K562 (cell line): Measurements from ENCODE around the gene PEX13. TPM values are rescaled to one million over a fixed set of nuclear protein-coding genes. Genes with fewer than 3 reads are reported as not detected.

Source experiments
- CCAR2 ChIP-seq: fragments of 200-400 bp; formaldehyde crosslinking; IDR thresholded peaks from 2 replicates; pipeline ENCODE4 v1.6.1; 2017; ENCODE audit warnings: mild to moderate bottlenecking, low read depth, low read length
- CEBPG ChIP-seq, 3 experiments: fragments of 200-800 bp in 1 of 3; sonication (Bioruptor generic) in 1 of 3; sonication (generic) in 1 of 3; formaldehyde crosslinking in 1 of 3; IDR thresholded peaks in 2 of 3; conservative IDR thresholded peaks in 1 of 3; 2 replicates each; pipeline versions ENCODE4 v1.6.1 to v1.8.0; 2016 to 2022; ENCODE audit warnings: missing compliant biosample characterization in 2 of 3, missing genetic modification characterization in 2 of 3, mild to moderate bottlenecking in 1 of 3, missing genetic modification reagents in 1 of 3
- CHD2 ChIP-seq: IDR thresholded peaks from 2 replicates; pipeline ENCODE4 v1.6.1; 2011; ENCODE audit warnings: low read depth, low read length
- ELF2 ChIP-seq: fragments of 250-450 bp; sonication (Bioruptor Pico); IDR thresholded peaks from 2 replicates; pipeline ENCODE4 v1.5.0; 2021; ENCODE audit warnings: mild to moderate bottlenecking
- FOXM1 ChIP-seq, 2 experiments: fragments of 450-650 bp in 1 of 2; sonication (generic) in 1 of 2; formaldehyde crosslinking in 1 of 2; IDR thresholded peaks; 2 replicates each; pipeline versions ENCODE4 v1.6.1 to v1.9.0; 2017 to 2022; ENCODE audit warnings: low read depth in 2 of 2, mild to moderate bottlenecking in 2 of 2, missing genetic modification reagents in 1 of 2, moderate library complexity in 1 of 2
- ILF3 ChIP-seq: fragments of 450-650 bp; IDR thresholded peaks from 2 replicates; pipeline ENCODE4 v1.6.1; 2018; ENCODE audit warnings: antibody characterized with exemption, mild to moderate bottlenecking, moderate library complexity, borderline replicate concordance
- NCOR1 ChIP-seq: fragments of 450-650 bp; IDR thresholded peaks from 2 replicates; pipeline ENCODE4 v1.6.1; 2016; ENCODE audit warnings: mild to moderate bottlenecking, moderate library complexity
- PHF21A ChIP-seq: fragments of 450-650 bp; IDR thresholded peaks from 2 replicates; pipeline ENCODE4 v1.6.1; 2017; ENCODE audit warnings: low read depth, borderline replicate concordance
- POLR2AphosphoS5 ChIP-seq: IDR thresholded peaks from 2 replicates; pipeline ENCODE4 v1.6.1; 2011; ENCODE audit warnings: mild to moderate bottlenecking, low read depth, low read length, moderate library complexity; ENCODE audit not compliant: control insufficient read depth, insufficient read depth
- POLR2B ChIP-seq: fragments of 450-650 bp; IDR thresholded peaks from 2 replicates; pipeline ENCODE4 v1.6.1; 2018; ENCODE audit warnings: low read depth; ENCODE audit not compliant: partially characterized antibody
- SMARCE1 ChIP-seq: fragments of 450-650 bp; IDR thresholded peaks from 2 replicates; pipeline ENCODE4 v1.7.1; 2016; ENCODE audit warnings: mild to moderate bottlenecking
- SRSF1 ChIP-seq: fragments of 200-400 bp; formaldehyde crosslinking; IDR thresholded peaks from 2 replicates; pipeline ENCODE4 v1.6.1; 2017; ENCODE audit warnings: mild to moderate bottlenecking, low read depth, low read length, moderate library complexity
- ZBTB17 ChIP-seq: fragments of 450-650 bp; formaldehyde crosslinking; IDR thresholded peaks from 2 replicates; pipeline ENCODE4 v1.4.0; 2020; ENCODE audit warnings: mild to moderate bottlenecking
- ZFX ChIP-seq: sonication (generic); formaldehyde crosslinking; IDR thresholded peaks from 2 replicates; pipeline ENCODE4 v1.8.0; 2022; ENCODE audit warnings: mild to moderate bottlenecking, missing genetic modification reagents, moderate library complexity
- polyA plus RNA-seq, 8 experiments: library from polyadenylated mRNA; depleted of rRNA in 4 of 8; stranded (reverse) in 5 of 8; unstranded in 3 of 8; fragments of >200 nt; fragmentation: Nextera tagmentation in 2 of 8; fragmentation: Illumina TruSeq in 1 of 8; extraction: Ambion mirVana in 2 of 8; extraction: Trizol in 1 of 8; gene quantifications; 2 replicates each; pipeline versions ENCODE4 v1.2.1 to v1.2.3, GENCODE V29; 2011 to 2014; ENCODE audit warnings: inconsistent platforms in 1 of 8, missing spikeins in 1 of 8
- total RNA-seq, 7 experiments: library from RNA; depleted of rRNA in 6 of 7; stranded (reverse); fragments of >200 nt in 6 of 7; fragmentation: Illumina TruSeq in 2 of 7; extraction: Trizol in 2 of 7; gene quantifications; 2 replicates each; pipeline versions ENCODE4 v1.2.1 to v1.2.3, GENCODE V29; 2011 to 2021; ENCODE audit warnings: low replicate concordance in 1 of 7
- TF ChIP-seq, protein P1 (sequence below), 3 experiments: fragments of 200-800 bp in 1 of 3; fragments of 250-450 bp in 1 of 3; fragments of 450-650 bp in 1 of 3; sonication (Bioruptor Pico) in 1 of 3; sonication (Bioruptor generic) in 1 of 3; formaldehyde crosslinking in 1 of 3; IDR thresholded peaks; 2 replicates each; pipeline versions ENCODE4 v1.6.1 to v1.8.0; 2016 to 2022; ENCODE audit warnings: mild to moderate bottlenecking in 2 of 3, missing genetic modification characterization in 2 of 3, missing compliant biosample characterization in 1 of 3, moderate library complexity in 1 of 3
- TF ChIP-seq, protein P2 (sequence below): fragments of 450-650 bp; IDR thresholded peaks from 2 replicates; pipeline ENCODE4 v1.6.1; 2016; ENCODE audit warnings: antibody characterized with exemption
- TF ChIP-seq, protein P3 (sequence below): conservative IDR thresholded peaks from 2 replicates; pipeline ENCODE4 v1.6.1; 2011; ENCODE audit warnings: low read depth, mild to moderate bottlenecking, low read length; ENCODE audit not compliant: control insufficient read depth
- TF ChIP-seq, protein P4 (sequence below): sonication (generic); formaldehyde crosslinking; IDR thresholded peaks from 2 replicates; pipeline ENCODE4 v1.8.0; 2022; ENCODE audit warnings: mild to moderate bottlenecking, low read depth, missing genetic modification reagents

Gene PEX13
- total and polyA plus RNA-seq, 9 of the 15 experiments (the other 6 are each of a cell fraction or from before 2014, with no cell fraction given): 4.0 to 30.4 (median 18.8) TPM

DNA sequence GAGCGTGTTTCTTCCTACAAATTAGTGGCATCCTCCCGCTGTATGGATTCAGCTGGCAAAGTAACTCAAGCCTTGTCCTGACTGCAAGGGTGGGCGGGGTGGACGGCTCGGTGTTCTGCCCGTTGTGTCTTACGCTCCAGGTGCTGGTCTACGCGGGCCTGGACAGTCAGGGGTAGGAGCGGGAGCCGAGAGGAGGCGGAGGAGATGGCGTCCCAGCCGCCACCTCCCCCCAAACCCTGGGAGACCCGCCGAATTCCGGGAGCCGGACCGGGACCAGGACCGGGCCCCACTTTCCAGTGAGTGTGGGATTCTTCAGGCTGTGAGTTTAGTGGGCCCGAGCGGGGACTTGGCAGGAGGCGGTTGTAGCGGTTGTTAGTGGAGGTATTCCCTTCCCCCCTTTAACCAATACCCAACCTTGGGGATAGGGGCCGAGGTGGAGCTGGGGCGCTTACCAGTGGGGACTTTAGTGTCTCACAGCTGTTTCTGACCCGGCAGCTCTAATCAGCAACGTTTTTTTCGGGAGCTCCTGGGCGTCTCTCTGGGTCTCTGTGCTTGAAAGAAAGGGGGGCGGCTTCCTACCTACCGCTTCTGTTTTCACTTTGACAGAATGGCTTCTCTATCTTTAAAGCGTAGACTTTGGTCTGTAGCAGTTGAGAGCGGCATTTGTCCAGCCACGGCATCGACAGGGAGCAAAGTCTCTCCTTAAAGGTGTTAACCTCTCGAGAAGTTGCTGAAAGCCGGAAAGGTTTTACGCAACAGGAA lies at the start of gene PEX13, which contains the start of gene PUS10 (continued):
- TF ChIP-seq, protein P1, sequence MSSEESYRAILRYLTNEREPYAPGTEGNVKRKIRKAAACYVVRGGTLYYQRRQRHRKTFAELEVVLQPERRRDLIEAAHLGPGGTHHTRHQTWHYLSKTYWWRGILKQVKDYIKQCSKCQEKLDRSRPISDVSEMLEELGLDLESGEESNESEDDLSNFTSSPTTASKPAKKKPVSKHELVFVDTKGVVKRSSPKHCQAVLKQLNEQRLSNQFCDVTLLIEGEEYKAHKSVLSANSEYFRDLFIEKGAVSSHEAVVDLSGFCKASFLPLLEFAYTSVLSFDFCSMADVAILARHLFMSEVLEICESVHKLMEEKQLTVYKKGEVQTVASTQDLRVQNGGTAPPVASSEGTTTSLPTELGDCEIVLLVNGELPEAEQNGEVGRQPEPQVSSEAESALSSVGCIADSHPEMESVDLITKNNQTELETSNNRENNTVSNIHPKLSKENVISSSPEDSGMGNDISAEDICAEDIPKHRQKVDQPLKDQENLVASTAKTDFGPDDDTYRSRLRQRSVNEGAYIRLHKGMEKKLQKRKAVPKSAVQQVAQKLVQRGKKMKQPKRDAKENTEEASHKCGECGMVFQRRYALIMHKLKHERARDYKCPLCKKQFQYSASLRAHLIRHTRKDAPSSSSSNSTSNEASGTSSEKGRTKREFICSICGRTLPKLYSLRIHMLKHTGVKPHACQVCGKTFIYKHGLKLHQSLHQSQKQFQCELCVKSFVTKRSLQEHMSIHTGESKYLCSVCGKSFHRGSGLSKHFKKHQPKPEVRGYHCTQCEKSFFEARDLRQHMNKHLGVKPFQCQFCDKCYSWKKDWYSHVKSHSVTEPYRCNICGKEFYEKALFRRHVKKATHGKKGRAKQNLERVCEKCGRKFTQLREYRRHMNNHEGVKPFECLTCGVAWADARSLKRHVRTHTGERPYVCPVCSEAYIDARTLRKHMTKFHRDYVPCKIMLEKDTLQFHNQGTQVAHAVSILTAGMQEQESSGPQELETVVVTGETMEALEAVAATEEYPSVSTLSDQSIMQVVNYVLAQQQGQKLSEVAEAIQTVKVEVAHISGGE (CRISPR knock-in tag; IDR thresholded peaks at IDR 0.05): peak in 1 of 3 experiments; percentile 96; a peak in 1 of 6 replicates
- TF ChIP-seq, protein P2, sequence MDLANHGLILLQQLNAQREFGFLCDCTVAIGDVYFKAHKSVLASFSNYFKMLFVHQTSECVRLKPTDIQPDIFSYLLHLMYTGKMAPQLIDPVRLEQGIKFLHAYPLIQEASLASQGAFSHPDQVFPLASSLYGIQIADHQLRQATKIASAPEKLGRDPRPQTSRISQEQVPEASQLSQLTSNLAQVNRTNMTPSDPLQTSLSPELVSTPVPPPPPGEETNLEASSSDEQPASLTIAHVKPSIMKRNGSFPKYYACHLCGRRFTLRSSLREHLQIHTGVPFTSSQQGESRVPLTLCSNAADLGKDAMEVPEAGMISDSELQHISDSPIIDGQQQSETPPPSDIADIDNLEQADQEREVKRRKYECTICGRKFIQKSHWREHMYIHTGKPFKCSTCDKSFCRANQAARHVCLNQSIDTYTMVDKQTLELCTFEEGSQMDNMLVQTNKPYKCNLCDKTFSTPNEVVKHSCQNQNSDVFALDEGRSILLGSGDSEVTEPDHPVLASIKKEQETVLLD: 0 out of 2 replicates have a peak, but pooled peaks have one; percentile 14
- TF ChIP-seq, protein P3, sequence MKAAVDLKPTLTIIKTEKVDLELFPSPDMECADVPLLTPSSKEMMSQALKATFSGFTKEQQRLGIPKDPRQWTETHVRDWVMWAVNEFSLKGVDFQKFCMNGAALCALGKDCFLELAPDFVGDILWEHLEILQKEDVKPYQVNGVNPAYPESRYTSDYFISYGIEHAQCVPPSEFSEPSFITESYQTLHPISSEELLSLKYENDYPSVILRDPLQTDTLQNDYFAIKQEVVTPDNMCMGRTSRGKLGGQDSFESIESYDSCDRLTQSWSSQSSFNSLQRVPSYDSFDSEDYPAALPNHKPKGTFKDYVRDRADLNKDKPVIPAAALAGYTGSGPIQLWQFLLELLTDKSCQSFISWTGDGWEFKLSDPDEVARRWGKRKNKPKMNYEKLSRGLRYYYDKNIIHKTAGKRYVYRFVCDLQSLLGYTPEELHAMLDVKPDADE: peak; percentile 63; the same call in 1 of the 2 replicates
- TF ChIP-seq ILF3 (peak; percentile 57; the same call in 1 of the 2 replicates), SMARCE1 (no peak), POLR2AphosphoS5 (peak; percentile 57), ELF2 (CRISPR knock-in tag) (no peak), SRSF1 (no peak), CHD2 (0 out of 2 replicates have a peak, but pooled peaks have one; percentile 1), CEBPG (CRISPR knock-in tag; IDR thresholded peaks at IDR 0.05) (peak; percentile 60; the same call in 1 of the 2 replicates), CEBPG (tag; conservative IDR thresholded peaks at IDR 0.05 in 1 of 2, IDR thresholded peaks at IDR 0.05 in 1 of 2) (peak; percentile 72 to 87), NCOR1 (peak; percentile 2; the same call in 1 of the 2 replicates), FOXM1 (IDR thresholded peaks at IDR 0.05; ENCODE audit: low read depth) (peak; percentile 57; the same call in 1 of the 2 replicates), FOXM1 (CRISPR knock-in tag; IDR thresholded peaks at IDR 0.05; ENCODE audit: low read depth) (no peak; the same call in 1 of the 2 replicates), ZBTB17 (CRISPR knock-in tag) (peak; percentile 100), CCAR2 (no peak), ZFX (CRISPR knock-in tag) (peak; percentile 79), PHF21A (peak; percentile 57; the same call in 1 of the 2 replicates), POLR2B (peak; percentile 65)
- TF ChIP-seq, protein P4, sequence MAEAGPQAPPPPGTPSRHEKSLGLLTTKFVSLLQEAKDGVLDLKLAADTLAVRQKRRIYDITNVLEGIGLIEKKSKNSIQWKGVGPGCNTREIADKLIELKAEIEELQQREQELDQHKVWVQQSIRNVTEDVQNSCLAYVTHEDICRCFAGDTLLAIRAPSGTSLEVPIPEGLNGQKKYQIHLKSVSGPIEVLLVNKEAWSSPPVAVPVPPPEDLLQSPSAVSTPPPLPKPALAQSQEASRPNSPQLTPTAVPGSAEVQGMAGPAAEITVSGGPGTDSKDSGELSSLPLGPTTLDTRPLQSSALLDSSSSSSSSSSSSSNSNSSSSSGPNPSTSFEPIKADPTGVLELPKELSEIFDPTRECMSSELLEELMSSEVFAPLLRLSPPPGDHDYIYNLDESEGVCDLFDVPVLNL (CRISPR knock-in tag): 0 out of 2 replicates have a peak, but pooled peaks have one; percentile 22
